Activated CD8-positive, alpha-beta memory T cell treated with anti-CD3 and anti-CD28 coated beads, Interleukin-2, amount 10 ng/mL, durations not matched to agents 7 days and 5 days (primary cell): ENCODE results near the gene HCFC1R1. TPM values are rescaled to one million over a fixed set of nuclear protein-coding genes. Genes with fewer than 3 reads are reported as not detected.
A peak's percentile ranks its signal among the peaks of the same experiment; 100 is the strongest.
"Not testable (repeated sequence)": the region's sequence is repeated elsewhere in the genome, so short reads cannot be mapped to it uniquely, and the experiment has no call there.

Experiments
- ATAC-seq: fragments of 150-1000 bp; cut with Tn5 transposase; one replicate; pipeline ENCODE4 v1.10.0; 2021; ENCODE audit warnings: moderate library complexity
- CTCF ChIA-PET: fragments of 350-600 bp; sonication (Branson Sonifier 250); formaldehyde crosslinking; loops from one replicate; lab custom pipeline; 2021; ENCODE audit warnings: antibody characterized with exemption; lab: Charles Lee
- DNase-seq: peaks from one replicate; pipeline ENCODE4 v3.0.0-alpha.2; 2020
- H3K27ac Mint-ChIP-seq: one replicate; pipeline ENCODE4 v1.8.0; 2021; ENCODE audit warnings: mild to moderate bottlenecking, mixed read lengths
- H3K27me3 Mint-ChIP-seq: one replicate; pipeline ENCODE4 v1.8.0; 2021; ENCODE audit warnings: mixed read lengths
- H3K36me3 Mint-ChIP-seq: one replicate; pipeline ENCODE4 v1.8.0; 2021; ENCODE audit warnings: mild to moderate bottlenecking, mixed read lengths
- H3K4me1 Mint-ChIP-seq: one replicate; pipeline ENCODE4 v1.8.0; 2021; ENCODE audit warnings: mixed read lengths
- H3K4me3 Mint-ChIP-seq: one replicate; pipeline ENCODE4 v1.8.0; 2021; ENCODE audit warnings: mild to moderate bottlenecking, moderate library complexity, mixed read lengths
- H3K9me3 Mint-ChIP-seq: one replicate; pipeline ENCODE4 v1.8.0; 2022; ENCODE audit warnings: low read depth, mixed read lengths
- total RNA-seq, 2 experiments: library from RNA; stranded (reverse); gene quantifications; one replicate each; pipeline ENCODE4 v1.2.3, GENCODE V29; 2021

HCFC1R1 gene
- total RNA-seq, 2 experiments from 2014 or later, result 31.8 to 34.3 TPM

- ATAC-seq (peak; percentile 25), DNase-seq (peak; percentile 86)
- Mint-ChIP-seq H3K4me3 (peak overlapping the region; percentile 68), H3K27me3 (no peaks in the 10 kb centered on the region), H3K9me3 (no peaks in the 10 kb centered on the region), H3K36me3 (peaks cover 64% of the 10 kb centered on the region), H3K4me1 (peaks cover 74% of the 10 kb centered on the region), H3K27ac (peak overlapping the region; percentile 95)
- CTCF ChIA-PET, result interaction anchor here (0.7 to 14.1 kb wide), 13 partner anchors 7 to 105 kb away, joined by 3 to 346 read pairs (median 4); partner anchors contain the start of genes IL32 and ZNF213
Measured at GRCh38 chr16:3054965-3055733, 31.4 kb upstream of the HCFC1R1 start.

GRCh38 chr16:3053330-3053710 is 29.6 kb upstream of the HCFC1R1 start:
- not testable (repeated sequence) for ATAC-seq, DNase-seq, H3K27me3 Mint-ChIP-seq, H3K9me3 Mint-ChIP-seq, H3K4me3 Mint-ChIP-seq
- Mint-ChIP-seq H3K4me1 (peaks cover 84% of the 10 kb centered on the region), H3K36me3 (peaks cover 67% of the 10 kb centered on the region), H3K27ac (peak overlapping the region; percentile 76)
- CTCF ChIA-PET, result interaction anchor here (1.2 kb wide), 1 partner anchor 22 kb away, joined by 3 read pairs; no protein-coding TSS in a partner anchor

- not testable (repeated sequence) for H3K9me3 Mint-ChIP-seq, H3K4me3 Mint-ChIP-seq, H3K27me3 Mint-ChIP-seq, DNase-seq
- Mint-ChIP-seq H3K36me3 (peaks cover 67% of the 10 kb centered on the region), H3K27ac (peak overlapping the region; percentile 69), H3K4me1 (peaks cover 89% of the 10 kb centered on the region)
- CTCF ChIA-PET, result interaction anchor here (1.2 kb wide), 1 partner anchor 21 kb away, joined by 3 read pairs; no protein-coding TSS in a partner anchor
- peak; percentile 7 for ATAC-seq
Measured at GRCh38 chr16:3052571-3053329, 29.0 kb upstream of the HCFC1R1 start.

GRCh38 chr16:3051494-3051893 is 27.8 kb upstream of the HCFC1R1 start:
- CTCF ChIA-PET, result interaction anchor here (0.6 to 15.3 kb wide), 9 partner anchors 8 to 116 kb away, joined by 3 to 342 read pairs (median 4); partner anchors contain the start of genes HCFC1R1, PAQR4, THOC6 and TNFRSF12A
- Mint-ChIP-seq H3K9me3 (no peaks in the 10 kb centered on the region), H3K4me3 (peak overlapping the region; percentile 48), H3K27me3 (no peaks in the 10 kb centered on the region), H3K4me1 (peaks cover 79% of the 10 kb centered on the region), H3K27ac (peak overlapping the region; percentile 69), H3K36me3 (peaks cover 54% of the 10 kb centered on the region)
- no peak for DNase-seq
- no peak for ATAC-seq

- no peaks in the 10 kb centered on the region for H3K9me3 Mint-ChIP-seq
- peaks cover 51% of the 10 kb centered on the region for H3K36me3 Mint-ChIP-seq
- peak overlapping the region; percentile 69 for H3K27ac Mint-ChIP-seq
- no peak for ATAC-seq
- H3K4me3 Mint-ChIP-seq, result peak overlapping the region; percentile 48
- CTCF ChIA-PET, result interaction anchor here (0.9 to 15.3 kb wide), 9 partner anchors 8 to 117 kb away, joined by 3 to 342 read pairs (median 4); partner anchors contain the start of genes HCFC1R1, PAQR4, THOC6 and TNFRSF12A
- DNase-seq, result no peak
- peaks cover 74% of the 10 kb centered on the region for H3K4me1 Mint-ChIP-seq
- no peaks in the 10 kb centered on the region for H3K27me3 Mint-ChIP-seq
Measured at GRCh38 chr16:3051009-3051408, 27.3 kb upstream of the HCFC1R1 start.

- ATAC-seq (no peak), DNase-seq (no peak)
- Mint-ChIP-seq H3K27me3 (peaks cover under 1% of the 10 kb centered on the region), H3K36me3 (peaks cover 49% of the 10 kb centered on the region), H3K4me1 (peaks cover 69% of the 10 kb centered on the region), H3K9me3 (no peaks in the 10 kb centered on the region), H3K27ac (peak overlapping the region; percentile 69), H3K4me3 (peak overlapping the region; percentile 48)
- CTCF ChIA-PET, result interaction anchor here (0.9 to 15.3 kb wide), 8 partner anchors 9 to 117 kb away, joined by 3 to 342 read pairs (median 4); partner anchors contain the start of genes HCFC1R1, THOC6 and TNFRSF12A
Measured at GRCh38 chr16:3050487-3050886, 26.7 kb upstream of the HCFC1R1 start.

- DNase-seq (peak; percentile 41), ATAC-seq (no peak)
- peaks cover 4% of the 10 kb centered on the region for H3K27me3 Mint-ChIP-seq
- CTCF ChIA-PET, result interaction anchor here (0.9 to 15.3 kb wide), 4 partner anchors 9 to 56 kb away, joined by 3 to 342 read pairs (median 32); partner anchors contain the start of genes HCFC1R1 and THOC6
- no peaks in the 10 kb centered on the region for H3K9me3 Mint-ChIP-seq
- peaks cover 47% of the 10 kb centered on the region for H3K36me3 Mint-ChIP-seq
- H3K4me1 Mint-ChIP-seq, result peaks cover 69% of the 10 kb centered on the region
- peak overlapping the region; percentile 69 for H3K27ac Mint-ChIP-seq
- H3K4me3 Mint-ChIP-seq, result peak overlapping the region; percentile 48
Measured at GRCh38 chr16:3049921-3050481, 26.3 kb upstream of the HCFC1R1 start.

- peaks cover 59% of the 10 kb centered on the region for H3K4me1 Mint-ChIP-seq
- H3K27ac Mint-ChIP-seq, result peak overlapping the region; percentile 82
- peaks cover 33% of the 10 kb centered on the region for H3K36me3 Mint-ChIP-seq
- peak overlapping the region; percentile 82 for H3K4me3 Mint-ChIP-seq
- DNase-seq (peak; percentile 51), ATAC-seq (no peak)
- H3K9me3 Mint-ChIP-seq, result no peaks in the 10 kb centered on the region
- CTCF ChIA-PET, result interaction anchor here (0.9 to 15.3 kb wide), 14 partner anchors 9 to 462 kb away, joined by 3 to 342 read pairs (median 4); partner anchors contain the start of genes HCFC1R1, IL32, THOC6 and ZNF213
- peaks cover 10% of the 10 kb centered on the region for H3K27me3 Mint-ChIP-seq
Measured at GRCh38 chr16:3047387-3047720, 23.6 kb upstream of the HCFC1R1 start.

- H3K36me3 Mint-ChIP-seq, result peaks cover 29% of the 10 kb centered on the region
- H3K4me1 Mint-ChIP-seq, result peaks cover 55% of the 10 kb centered on the region
- ATAC-seq, result peak; percentile 28
- peaks cover 10% of the 10 kb centered on the region for H3K27me3 Mint-ChIP-seq
- DNase-seq, result peak; percentile 61
- peak overlapping the region; percentile 82 for H3K4me3 Mint-ChIP-seq
- no peaks in the 10 kb centered on the region for H3K9me3 Mint-ChIP-seq
- peak overlapping the region; percentile 82 for H3K27ac Mint-ChIP-seq
- CTCF ChIA-PET, result interaction anchor here (0.9 to 15.3 kb wide), 12 partner anchors 10 to 120 kb away, joined by 3 to 342 read pairs (median 5); partner anchors contain the start of genes HCFC1R1, IL32, THOC6 and ZNF213
Measured at GRCh38 chr16:3046641-3047386, 23.1 kb upstream of the HCFC1R1 start.

GRCh38 chr16:3045758-3046640 is 22.3 kb upstream of the HCFC1R1 start, which contains the start of gene MMP25:
TSS of gene MMP25 (plus strand) at chr16:3046561. CDS start at chr16:3046918, 357 bp downstream.
- Mint-ChIP-seq H3K4me3 (peak within 1 kb of the TSS; percentile 88), H3K4me1 (peaks cover 47% of the 10 kb centered on the region), H3K36me3 (peaks cover 22% of the 10 kb centered on the region), H3K27ac (peak within 1 kb of the TSS; percentile 83), H3K9me3 (no peaks in the 10 kb centered on the region), H3K27me3 (peaks cover 10% of the 10 kb centered on the region)
- peak; percentile 52 for ATAC-seq
- CTCF ChIA-PET, result interaction anchor here (0.6 to 15.3 kb wide), 6 partner anchors 12 to 88 kb away, joined by 3 to 342 read pairs (median 4); partner anchors contain the start of genes HCFC1R1, THOC6, TNFRSF12A and ZNF213
- peak; percentile 60 for DNase-seq

GRCh38 chr16:3044708-3045107 is 21.0 kb upstream of the HCFC1R1 start:
- Mint-ChIP-seq H3K9me3 (no peaks in the 10 kb centered on the region), H3K27me3 (peaks cover 17% of the 10 kb centered on the region), H3K36me3 (peaks cover 14% of the 10 kb centered on the region), H3K27ac (peak overlapping the region; percentile 83), H3K4me3 (peak overlapping the region; percentile 88), H3K4me1 (peaks cover 34% of the 10 kb centered on the region)
- CTCF ChIA-PET, result interaction anchor here (1.0 to 15.3 kb wide), 7 partner anchors 14 to 85 kb away, joined by 3 to 342 read pairs (median 4); partner anchors contain the start of genes HCFC1R1, IL32, THOC6 and TNFRSF12A
- DNase-seq, result no peak
- no peak for ATAC-seq
